DND-41 (cell line): ENCODE measurements around the gene NSDHL.

Experiments
- ATAC-seq: fragments of 200-7000 bp; cut with Tn5 transposase; 3 replicates; pipeline ENCODE4 v1.9.1; 2021; ENCODE audit warnings: low read depth; ENCODE audit not compliant: insufficient read depth
- DNase-seq: peaks from one replicate; pipeline ENCODE4 v3.0.0-alpha.2; 2020
- H2AFZ ChIP-seq: 2 replicates; pipeline ENCODE4 v1.6.0; 2012; ENCODE audit warnings: low read depth, low read length
- H3K27ac ChIP-seq: 2 replicates; pipeline ENCODE4 v1.5.1; 2012; ENCODE audit warnings: low read length, inconsistent platforms
- H3K27me3 ChIP-seq: fragments of 200-600 bp; sonication (generic); 2 replicates; pipeline ENCODE4 v1.6.0; 2012; ENCODE audit warnings: low read length, mild to moderate bottlenecking, inconsistent platforms; ENCODE audit not compliant: insufficient read depth, poor library complexity
- H3K36me3 ChIP-seq: 2 replicates; pipeline ENCODE4 v1.5.1; 2012; ENCODE audit warnings: low read length, inconsistent platforms; ENCODE audit not compliant: insufficient read depth
- H3K4me1 ChIP-seq: 2 replicates; pipeline ENCODE4 v1.5.1; 2012; ENCODE audit warnings: mild to moderate bottlenecking, low read length; ENCODE audit not compliant: insufficient read depth
- H3K4me2 ChIP-seq: 2 replicates; pipeline ENCODE4 v1.6.0; 2012; ENCODE audit warnings: mild to moderate bottlenecking, moderate library complexity, low read length, inconsistent platforms; ENCODE audit not compliant: insufficient read depth
- H3K4me3 ChIP-seq, 2 experiments: fragments of 200-600 bp in 1 of 2; shearing (Covaris generic) in 1 of 2; 2 replicates each; pipeline ENCODE4 v1.5.1; 2012 to 2016; ENCODE audit warnings: inconsistent platforms in 2 of 2, low read length in 2 of 2, mild to moderate bottlenecking in 2 of 2, low read depth in 1 of 2, moderate library complexity in 1 of 2
- H3K79me2 ChIP-seq: 2 replicates; pipeline ENCODE4 v1.6.0; 2012; ENCODE audit warnings: low read length, inconsistent platforms; ENCODE audit not compliant: insufficient read depth
- H3K9ac ChIP-seq: 2 replicates; pipeline ENCODE4 v1.6.0; 2012; ENCODE audit warnings: low read depth, mild to moderate bottlenecking, inconsistent platforms, low read length, moderate library complexity
- H3K9me3 ChIP-seq: 2 replicates; pipeline ENCODE4 v1.5.1; 2012; ENCODE audit warnings: low read length, moderate library complexity, mild to moderate bottlenecking, inconsistent platforms; ENCODE audit not compliant: insufficient read depth, severe bottlenecking
- H4K20me1 ChIP-seq: 2 replicates; pipeline ENCODE4 v1.6.0; 2012; ENCODE audit warnings: low read length; ENCODE audit not compliant: insufficient read depth
- CTCF ChIP-seq: IDR thresholded peaks from 2 replicates; pipeline ENCODE4 v1.5.1; 2012; ENCODE audit warnings: borderline replicate concordance, low read length, moderate library complexity, mild to moderate bottlenecking; ENCODE audit not compliant: poor library complexity, severe bottlenecking; ENCODE audit errors: extremely low read depth
- EZH2 ChIP-seq: IDR thresholded peaks from 3 replicates; pipeline ENCODE4 v1.6.1; 2012; ENCODE audit warnings: borderline replicate concordance, low read depth, mild to moderate bottlenecking, moderate library complexity, low read length, inconsistent platforms; ENCODE audit not compliant: severe bottlenecking

The NSDHL gene

GRCh38 chrX:152892999-152893891, 62.4 kb downstream of the NSDHL start:
- Histone ChIP-seq H3K4me3 (no peak overlapping the region), H3K79me2 (no peaks in the 10 kb centered on the region), H3K27ac (no peak overlapping the region), H3K4me1 (no peaks in the 10 kb centered on the region), H3K9me3 (no peaks in the 10 kb centered on the region), H3K9ac (no peak overlapping the region), H3K4me2 (no peak overlapping the region), H3K36me3 (no peaks in the 10 kb centered on the region), H4K20me1 (no peaks in the 10 kb centered on the region), H3K27me3 (no peaks in the 10 kb centered on the region), H2AFZ (no peak overlapping the region)
- no peak for DNase-seq
- ATAC-seq = no peak
- TF ChIP-seq EZH2 (no peak), CTCF (no peak)

GRCh38 chrX:152893980-152894610, 63.2 kb downstream of the NSDHL start:
- H3K9me3 ChIP-seq = no peaks in the 10 kb centered on the region
- no peak for DNase-seq

GRCh38 chrX:152895121-152895520, 64.3 kb downstream of the NSDHL start:
- no peak overlapping the region for H3K4me2 ChIP-seq
- TF ChIP-seq CTCF (no peak), EZH2 (no peak)
- H3K4me3 ChIP-seq = no peak overlapping the region
- no peaks in the 10 kb centered on the region for H4K20me1 ChIP-seq
- no peaks in the 10 kb centered on the region for H3K9me3 ChIP-seq
- no peaks in the 10 kb centered on the region for H3K36me3 ChIP-seq
- H2AFZ ChIP-seq = no peak overlapping the region
- DNase-seq (no peak), ATAC-seq (no peak)
- H3K9ac ChIP-seq = no peak overlapping the region
- H3K4me1 ChIP-seq = no peaks in the 10 kb centered on the region
- H3K27ac ChIP-seq = no peak overlapping the region
- H3K79me2 ChIP-seq = no peaks in the 10 kb centered on the region
- no peaks in the 10 kb centered on the region for H3K27me3 ChIP-seq

More at GRCh38 chrX:152893980-152894610, 63.2 kb downstream of the NSDHL start:
- Histone ChIP-seq H3K79me2 (no peaks in the 10 kb centered on the region), H3K27me3 (no peaks in the 10 kb centered on the region), H3K27ac (no peak overlapping the region), H3K4me2 (no peak overlapping the region), H3K4me1 (no peaks in the 10 kb centered on the region), H3K9ac (no peak overlapping the region), H3K36me3 (no peaks in the 10 kb centered on the region), H3K4me3 (no peak overlapping the region), H2AFZ (no peak overlapping the region), H4K20me1 (no peaks in the 10 kb centered on the region)
- no peak for ATAC-seq
- no peak for TF ChIP-seq CTCF
- TF ChIP-seq EZH2 = no peak
